ENCODE results near the gene INPP5A. TPM values are rescaled to one million over a fixed set of nuclear protein-coding genes. Genes with fewer than 3 reads are reported as not detected.

INPP5A gene
- total RNA-seq, 1 experiment from 2014 or later, result 14.7 TPM

DNA sequence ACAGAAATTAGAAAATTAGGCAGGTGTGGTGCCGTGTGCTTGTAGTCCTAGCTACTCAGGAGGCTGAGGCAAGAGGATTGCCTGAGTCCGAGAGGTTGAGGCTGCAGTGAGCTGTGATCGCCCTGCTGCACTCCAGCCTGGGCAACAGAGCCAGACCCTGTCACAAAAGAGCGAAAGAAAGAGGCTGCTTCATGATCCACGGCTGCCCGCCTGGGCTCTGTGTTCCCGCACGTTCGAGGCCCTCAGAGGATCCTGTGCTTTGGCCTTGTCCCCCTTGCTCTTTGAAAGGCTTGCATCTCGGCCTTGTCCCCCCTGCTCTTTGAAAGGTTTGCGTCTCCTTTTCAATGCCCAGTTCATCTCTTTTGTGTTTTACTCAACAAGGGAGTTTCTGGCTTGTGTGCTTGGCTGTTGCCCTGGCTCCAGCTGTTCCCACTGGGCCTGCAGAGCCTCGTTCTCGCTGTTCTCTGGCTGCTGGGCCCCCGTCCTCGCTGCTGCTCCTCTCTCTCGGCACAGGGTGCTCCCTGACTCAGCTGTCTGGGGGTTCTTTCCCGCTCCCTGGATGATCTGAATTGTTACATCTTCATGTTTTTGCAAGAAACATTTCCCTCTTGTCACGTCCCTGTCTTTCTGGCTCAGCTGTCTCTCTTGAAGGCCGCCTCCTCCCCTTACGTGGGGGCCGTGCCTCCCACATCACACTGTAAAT, 45.1 kb upstream of the INPP5A start:
- intact Hi-C loops (cut with micrococcal nuclease), result no loop called here
- no TSS peak for BruUV-seq (replicated peaks)
- H3K36me3 Mint-ChIP-seq (ENCODE audit: insufficient read depth, unreplicated experiment), result no peaks in the 10 kb centered on the region
- H3K9me3 Mint-ChIP-seq (ENCODE audit: unreplicated experiment), result no peaks in the 10 kb centered on the region
- H3K4me1 Mint-ChIP-seq (ENCODE audit: insufficient read depth, unreplicated experiment), result peaks cover 44% of the 10 kb centered on the region
- no peak overlapping the region for H3K27ac Mint-ChIP-seq (ENCODE audit: low read depth, unreplicated experiment)
- H3K27me3 Mint-ChIP-seq (ENCODE audit: insufficient read depth, unreplicated experiment), result no peaks in the 10 kb centered on the region
- TF ChIP-seq, protein P1, sequence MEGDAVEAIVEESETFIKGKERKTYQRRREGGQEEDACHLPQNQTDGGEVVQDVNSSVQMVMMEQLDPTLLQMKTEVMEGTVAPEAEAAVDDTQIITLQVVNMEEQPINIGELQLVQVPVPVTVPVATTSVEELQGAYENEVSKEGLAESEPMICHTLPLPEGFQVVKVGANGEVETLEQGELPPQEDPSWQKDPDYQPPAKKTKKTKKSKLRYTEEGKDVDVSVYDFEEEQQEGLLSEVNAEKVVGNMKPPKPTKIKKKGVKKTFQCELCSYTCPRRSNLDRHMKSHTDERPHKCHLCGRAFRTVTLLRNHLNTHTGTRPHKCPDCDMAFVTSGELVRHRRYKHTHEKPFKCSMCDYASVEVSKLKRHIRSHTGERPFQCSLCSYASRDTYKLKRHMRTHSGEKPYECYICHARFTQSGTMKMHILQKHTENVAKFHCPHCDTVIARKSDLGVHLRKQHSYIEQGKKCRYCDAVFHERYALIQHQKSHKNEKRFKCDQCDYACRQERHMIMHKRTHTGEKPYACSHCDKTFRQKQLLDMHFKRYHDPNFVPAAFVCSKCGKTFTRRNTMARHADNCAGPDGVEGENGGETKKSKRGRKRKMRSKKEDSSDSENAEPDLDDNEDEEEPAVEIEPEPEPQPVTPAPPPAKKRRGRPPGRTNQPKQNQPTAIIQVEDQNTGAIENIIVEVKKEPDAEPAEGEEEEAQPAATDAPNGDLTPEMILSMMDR (IDR thresholded peaks at IDR 0.05; ENCODE audit: unreplicated experiment), result no peak
- ChIA-PET CTCF (interaction anchor here (0.8 to 1.0 kb wide), 2 partner anchors 44 to 103 kb away, joined by 3 read pairs; no protein-coding TSS in a partner anchor), POLR2A (interaction anchor here (1.6 kb wide), 1 partner anchor 11 kb away, joined by 5 read pairs; no protein-coding TSS in a partner anchor)
- no peak for DNase-seq (ENCODE audit: unreplicated experiment)
- no peak overlapping the region for H3K4me3 Mint-ChIP-seq (ENCODE audit: unreplicated experiment)

DNA sequence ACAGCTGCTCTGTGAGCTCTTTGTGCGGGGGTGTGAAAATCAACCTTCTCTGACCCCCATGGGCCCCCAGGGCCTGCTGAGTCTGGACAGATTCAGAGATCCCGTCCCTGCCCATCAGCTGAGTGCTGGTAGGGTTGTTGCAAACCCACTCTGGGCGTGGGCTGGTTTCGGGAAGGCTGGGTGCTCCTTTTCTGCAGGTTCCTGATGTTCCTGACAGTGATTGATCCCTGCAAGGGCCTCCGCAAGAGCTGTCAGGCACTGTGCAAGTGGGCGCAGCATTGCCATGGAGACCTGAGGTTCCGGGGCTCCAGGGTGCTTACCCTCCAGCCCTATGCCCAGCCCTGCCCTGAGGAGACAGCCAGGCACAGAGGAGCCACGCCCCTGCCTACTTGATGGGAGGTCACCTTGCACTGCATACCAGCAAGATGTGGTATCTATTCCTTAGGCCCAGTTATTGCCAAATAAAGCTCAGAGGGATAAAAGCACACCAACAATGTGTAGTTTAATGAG, 44.3 kb upstream of the INPP5A start:
- H3K27me3 Mint-ChIP-seq (ENCODE audit: insufficient read depth, unreplicated experiment), result no peaks in the 10 kb centered on the region
- peaks cover 44% of the 10 kb centered on the region for H3K4me1 Mint-ChIP-seq (ENCODE audit: insufficient read depth, unreplicated experiment)
- TF ChIP-seq, protein P1 (IDR thresholded peaks at IDR 0.05; ENCODE audit: unreplicated experiment), result no peak
- no peak for DNase-seq (ENCODE audit: unreplicated experiment)
- no peak overlapping the region for H3K4me3 Mint-ChIP-seq (ENCODE audit: unreplicated experiment)
- intact Hi-C loops (cut with micrococcal nuclease), result no loop called here
- BruUV-seq (replicated peaks), result no TSS peak
- no peak overlapping the region for H3K27ac Mint-ChIP-seq (ENCODE audit: low read depth, unreplicated experiment)
- ChIA-PET CTCF (interaction anchor here (1.0 kb wide), 1 partner anchor 43 kb away, joined by 3 read pairs; no protein-coding TSS in a partner anchor), POLR2A (interaction anchor here (1.6 kb wide), 1 partner anchor 12 kb away, joined by 5 read pairs; no protein-coding TSS in a partner anchor)
- H3K36me3 Mint-ChIP-seq (ENCODE audit: insufficient read depth, unreplicated experiment), result no peaks in the 10 kb centered on the region
- no peaks in the 10 kb centered on the region for H3K9me3 Mint-ChIP-seq (ENCODE audit: unreplicated experiment)

DNA sequence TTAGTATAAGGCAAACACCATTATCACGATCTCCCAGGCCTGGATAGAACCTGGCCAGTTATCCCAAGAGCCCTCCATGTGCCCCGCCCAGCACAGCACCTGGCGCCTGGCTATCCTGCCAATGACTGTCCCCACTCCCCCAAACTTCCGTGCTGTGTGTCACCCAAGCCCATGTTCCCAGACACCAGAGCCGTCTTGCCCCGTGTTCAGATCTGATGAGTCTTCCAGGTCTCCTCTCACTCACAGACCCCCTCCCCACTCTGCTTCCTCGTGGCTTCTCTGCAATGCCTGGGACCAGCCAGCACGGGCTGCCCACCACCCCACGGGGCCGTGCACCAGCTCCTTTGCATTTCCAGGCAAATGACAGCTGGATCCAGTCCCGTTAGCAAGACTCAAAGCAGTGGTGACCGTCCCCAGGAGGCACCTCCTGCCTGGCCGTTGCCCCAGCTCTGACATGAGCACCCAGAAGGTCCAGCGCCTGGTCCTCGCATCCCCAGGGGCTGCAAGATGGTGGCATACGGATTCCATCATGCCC, 43.8 kb upstream of the INPP5A start:
- no peaks in the 10 kb centered on the region for H3K36me3 Mint-ChIP-seq (ENCODE audit: insufficient read depth, unreplicated experiment)
- H3K4me3 Mint-ChIP-seq (ENCODE audit: unreplicated experiment), result no peak overlapping the region
- BruUV-seq (replicated peaks), result no TSS peak
- no peak overlapping the region for H3K27ac Mint-ChIP-seq (ENCODE audit: low read depth, unreplicated experiment)
- ChIA-PET CTCF (no interaction called here), POLR2A (no interaction called here)
- no peak for DNase-seq (ENCODE audit: unreplicated experiment)
- no peaks in the 10 kb centered on the region for H3K27me3 Mint-ChIP-seq (ENCODE audit: insufficient read depth, unreplicated experiment)
- TF ChIP-seq, protein P1 (IDR thresholded peaks at IDR 0.05; ENCODE audit: unreplicated experiment), result no peak
- intact Hi-C loops (cut with micrococcal nuclease), result no loop called here
- peaks cover 42% of the 10 kb centered on the region for H3K4me1 Mint-ChIP-seq (ENCODE audit: insufficient read depth, unreplicated experiment)
- H3K9me3 Mint-ChIP-seq (ENCODE audit: unreplicated experiment), result no peaks in the 10 kb centered on the region

DNA sequence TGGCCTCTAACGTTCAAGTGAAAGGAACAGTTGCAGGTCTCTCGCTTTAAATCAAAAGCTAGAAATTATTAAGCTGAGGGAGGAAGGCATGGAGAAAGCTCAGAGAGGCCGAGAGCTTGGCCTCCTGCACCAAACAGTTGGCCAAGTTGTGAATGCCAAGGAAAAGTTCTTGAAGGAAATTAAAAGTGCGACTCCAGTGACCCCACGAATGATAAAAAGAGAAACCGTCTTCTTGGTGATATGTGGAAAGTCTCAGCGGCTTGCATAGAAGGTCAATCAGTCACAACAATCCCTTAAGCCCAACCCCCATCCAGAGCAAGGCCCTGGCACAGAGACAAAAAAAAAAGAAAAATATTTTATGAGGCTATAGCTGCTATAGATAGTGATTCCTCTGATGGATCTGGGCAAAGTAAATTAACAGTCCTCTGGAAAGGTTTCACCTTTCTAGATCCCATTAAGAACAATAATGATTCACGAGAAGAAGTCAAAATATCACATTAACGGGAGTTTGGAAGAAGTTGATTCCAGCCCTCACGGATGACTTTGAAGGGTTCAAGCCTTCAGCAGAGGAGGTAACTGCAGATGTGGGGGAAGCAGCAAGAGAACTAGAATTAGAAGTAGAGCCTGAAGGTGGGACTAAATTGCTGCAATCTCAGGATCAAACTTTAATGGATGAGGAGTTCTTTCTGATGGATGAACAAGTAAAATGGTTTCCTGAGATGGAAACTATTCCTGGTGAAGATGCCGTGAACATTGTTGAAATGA, 42.5 kb upstream of the INPP5A start:
- Mint-ChIP-seq H3K27ac (ENCODE audit: low read depth, unreplicated experiment) (no peak overlapping the region), H3K27me3 (ENCODE audit: insufficient read depth, unreplicated experiment) (no peaks in the 10 kb centered on the region), H3K4me1 (ENCODE audit: insufficient read depth, unreplicated experiment) (peaks cover 37% of the 10 kb centered on the region), H3K36me3 (ENCODE audit: insufficient read depth, unreplicated experiment) (no peaks in the 10 kb centered on the region), H3K9me3 (ENCODE audit: unreplicated experiment) (no peaks in the 10 kb centered on the region), H3K4me3 (ENCODE audit: unreplicated experiment) (no peak overlapping the region)
- TF ChIP-seq, protein P1 (IDR thresholded peaks at IDR 0.05; ENCODE audit: unreplicated experiment), result no peak
- intact Hi-C loops (cut with micrococcal nuclease), result no loop called here
- DNase-seq (ENCODE audit: unreplicated experiment), result no peak
- CTCF ChIA-PET, result interaction anchor here (1.2 kb wide), 1 partner anchor 22 kb away, joined by 5 read pairs; no protein-coding TSS in a partner anchor
- no TSS peak for BruUV-seq (replicated peaks)
- POLR2A ChIA-PET, result interaction anchor here (1.3 kb wide), 1 partner anchor 13 kb away, joined by 3 read pairs; no protein-coding TSS in a partner anchor
